Calu3 (cell line): ENCODE measurements around the gene HSD17B2. TPM values are rescaled to one million over a fixed set of nuclear protein-coding genes. Genes with fewer than 3 reads are reported as not detected.
A peak's percentile ranks its signal among the peaks of the same experiment; 100 is the strongest.

ENCODE experiments used
- BruUV-seq: library from RNA; stranded (reverse); fragments of 400-500 nt; replicated peaks from 2 replicates; lab custom pipeline; 2021; lab: Mats Ljungman, UMichigan
- CTCF ChIA-PET: fragments of 300-600 bp; sonication (Branson Sonifier 250); formaldehyde crosslinking; loops from one replicate; lab custom pipeline; 2022; ENCODE audit warnings: antibody characterized with exemption; lab: Charles Lee
- DNase-seq: peaks from one replicate; pipeline ENCODE4 v3.0.0; 2022
- H3K27ac Mint-ChIP-seq: one replicate; pipeline ENCODE4 v1.8.0; 2022; ENCODE audit warnings: mixed read lengths; ENCODE audit not compliant: unreplicated experiment
- H3K27me3 Mint-ChIP-seq: one replicate; pipeline ENCODE4 v1.8.0; 2022; ENCODE audit warnings: mixed read lengths; ENCODE audit not compliant: unreplicated experiment
- H3K36me3 Mint-ChIP-seq: one replicate; pipeline ENCODE4 v1.8.0; 2022; ENCODE audit warnings: mild to moderate bottlenecking, moderate library complexity, mixed read lengths; ENCODE audit not compliant: insufficient read depth, unreplicated experiment
- H3K4me1 Mint-ChIP-seq: one replicate; pipeline ENCODE4 v1.8.0; 2022; ENCODE audit warnings: mild to moderate bottlenecking, low read depth, mixed read lengths; ENCODE audit not compliant: unreplicated experiment
- H3K4me3 Mint-ChIP-seq: one replicate; pipeline ENCODE4 v1.8.0; 2022; ENCODE audit warnings: mild to moderate bottlenecking, low read depth, moderate library complexity, mixed read lengths; ENCODE audit not compliant: unreplicated experiment
- H3K9me3 Mint-ChIP-seq: one replicate; pipeline ENCODE4 v1.8.0; 2022; ENCODE audit warnings: low read depth, mixed read lengths; ENCODE audit not compliant: unreplicated experiment
- CTCF ChIP-seq: fragments of 200-600 bp; IDR thresholded peaks from one replicate; pipeline ENCODE4 v1.8.0; 2022; ENCODE audit warnings: antibody characterized with exemption; ENCODE audit not compliant: unreplicated experiment
- intact Hi-C: fragments of 100-400 bp; cut with micrococcal nuclease; formaldehyde crosslinking; loops from one replicate; pipeline ENCODE4 v1.10.0; 2022; ENCODE audit not compliant: unreplicated experiment
- total RNA-seq: library from RNA; stranded (reverse); gene quantifications from 2 replicates; pipeline ENCODE4 v1.2.3, GENCODE V29; 2022

HSD17B2 gene
- total RNA-seq, 1 experiment from 2014 or later, result 16.2 TPM

GRCh38 chr16:82081264-82081663 lies 46.2 kb downstream of the HSD17B2 start:
- peaks cover 6% of the 10 kb centered on the region for H3K9me3 Mint-ChIP-seq
- CTCF ChIA-PET, result interaction anchor here (1.0 to 2.0 kb wide), 3 partner anchors 9 to 149 kb away, joined by 3 to 7 read pairs (median 3); no protein-coding TSS in a partner anchor
- DNase-seq, result peak; percentile 12
- TF ChIP-seq CTCF, result no peak
- H3K27ac Mint-ChIP-seq, result no peak overlapping the region
- no TSS peak for BruUV-seq
- no peaks in the 10 kb centered on the region for H3K36me3 Mint-ChIP-seq
- intact Hi-C loops, result no loop called here
- H3K4me1 Mint-ChIP-seq, result peaks cover 37% of the 10 kb centered on the region
- H3K4me3 Mint-ChIP-seq, result no peak overlapping the region
- no peaks in the 10 kb centered on the region for H3K27me3 Mint-ChIP-seq

DNA sequence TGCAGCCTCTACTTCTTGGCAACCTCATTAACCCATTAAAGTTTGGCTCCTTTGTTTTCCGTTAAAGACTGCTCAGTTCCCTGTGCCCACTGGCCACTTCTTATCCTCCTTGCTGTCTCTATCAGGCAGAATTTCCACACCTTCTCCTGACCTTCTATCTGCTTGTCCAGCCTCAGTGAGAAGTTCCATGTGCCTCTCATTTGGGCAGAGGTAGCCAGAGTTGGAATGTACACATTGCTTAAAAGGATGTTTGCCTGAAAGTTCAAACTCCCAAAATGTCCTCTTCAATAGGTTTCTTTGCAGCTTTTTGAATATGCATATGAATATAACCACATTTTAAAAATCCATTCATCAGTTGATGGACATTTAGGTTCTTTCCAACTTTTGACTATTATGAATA lies 47.0 kb downstream of the HSD17B2 start:
- H3K36me3 Mint-ChIP-seq, result no peaks in the 10 kb centered on the region
- H3K4me3 Mint-ChIP-seq, result no peak overlapping the region
- H3K27ac Mint-ChIP-seq, result no peak overlapping the region
- TF ChIP-seq CTCF, result no peak
- intact Hi-C loops, result no loop called here
- no peak for DNase-seq
- no peaks in the 10 kb centered on the region for H3K27me3 Mint-ChIP-seq
- H3K9me3 Mint-ChIP-seq, result peaks cover 6% of the 10 kb centered on the region
- H3K4me1 Mint-ChIP-seq, result peaks cover 37% of the 10 kb centered on the region
- CTCF ChIA-PET, result interaction anchor here (1.1 to 2.0 kb wide), 4 partner anchors 9 to 148 kb away, joined by 3 to 7 read pairs (median 4); no protein-coding TSS in a partner anchor
- BruUV-seq, result no TSS peak

DNA sequence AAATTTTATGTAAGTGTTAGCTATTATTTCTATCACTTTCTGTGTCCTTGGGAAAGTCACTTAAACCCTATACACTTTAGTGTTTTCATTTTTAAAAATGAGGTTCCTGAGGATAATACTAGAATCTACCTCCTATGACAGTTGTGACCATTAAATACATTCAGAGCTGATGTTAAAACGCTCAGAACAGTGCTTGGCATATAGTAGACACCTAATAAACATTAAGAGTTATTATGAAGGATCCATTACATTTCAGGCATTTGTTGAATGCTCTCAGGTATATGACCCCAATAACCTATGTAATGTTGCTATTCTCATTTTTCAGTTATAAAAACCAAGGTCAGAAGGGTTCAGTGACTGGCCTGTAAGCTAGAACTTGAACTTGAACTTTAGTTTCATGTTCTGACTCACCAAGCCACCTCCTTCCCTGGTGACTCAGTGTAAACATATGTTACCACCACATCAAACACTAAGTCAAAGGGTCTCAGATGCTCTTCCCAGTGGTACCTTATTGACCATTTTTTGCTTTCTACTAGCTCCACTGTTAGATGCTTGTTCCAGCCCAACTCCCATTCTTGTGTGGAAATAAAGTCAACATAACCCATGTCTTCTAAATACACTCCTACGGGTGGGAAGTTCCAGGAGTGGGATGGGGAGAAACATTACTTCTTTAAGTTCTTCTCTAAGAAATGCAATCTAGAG lies 47.6 kb downstream of the HSD17B2 start:
- no peaks in the 10 kb centered on the region for H3K27me3 Mint-ChIP-seq
- peaks cover 37% of the 10 kb centered on the region for H3K4me1 Mint-ChIP-seq
- DNase-seq, result peak; percentile 37

DNA sequence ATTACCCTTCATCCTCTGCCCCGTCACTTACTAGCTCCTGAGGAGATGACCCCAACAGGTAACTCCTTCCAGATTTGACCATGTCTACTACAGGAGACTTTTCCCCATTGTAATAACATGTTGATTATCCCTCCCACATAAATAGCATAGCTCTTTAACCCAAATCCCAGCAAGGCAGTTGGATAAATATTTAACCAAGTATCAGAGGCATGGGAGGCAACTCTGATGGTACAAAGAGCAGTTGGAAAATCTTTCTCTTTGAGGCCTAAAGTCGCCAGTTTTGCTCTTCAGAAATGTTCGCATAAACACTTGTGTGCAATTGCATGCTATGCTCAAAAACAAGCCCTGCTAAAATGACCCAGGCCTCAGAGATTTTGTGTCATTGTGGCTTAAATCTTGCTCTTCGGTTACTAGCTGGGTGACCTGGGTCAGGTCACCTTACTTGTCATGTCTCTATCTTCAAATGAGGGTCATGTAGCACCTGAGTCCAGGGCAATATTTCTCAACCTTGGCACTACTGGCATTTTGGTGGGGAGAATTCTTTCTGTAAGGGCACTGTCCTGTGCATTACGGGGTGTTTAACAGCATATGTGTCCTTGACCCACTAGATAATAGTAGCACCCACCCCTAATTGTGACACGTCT lies 48.8 kb downstream of the HSD17B2 start:
- CTCF ChIA-PET, result no interaction called here
- no peak for TF ChIP-seq CTCF
- BruUV-seq, result no TSS peak
- no peaks in the 10 kb centered on the region for H3K27me3 Mint-ChIP-seq
- no peaks in the 10 kb centered on the region for H3K36me3 Mint-ChIP-seq
- H3K4me3 Mint-ChIP-seq, result no peak overlapping the region
- no peaks in the 10 kb centered on the region for H3K9me3 Mint-ChIP-seq
- no peak overlapping the region for H3K27ac Mint-ChIP-seq
- intact Hi-C loops, result no loop called here
- peaks cover 37% of the 10 kb centered on the region for H3K4me1 Mint-ChIP-seq
- DNase-seq, result no peak

More for the DNA sequence above, 47.6 kb downstream of the HSD17B2 start:
- H3K36me3 Mint-ChIP-seq, result no peaks in the 10 kb centered on the region
- peaks cover 4% of the 10 kb centered on the region for H3K9me3 Mint-ChIP-seq
- BruUV-seq, result no TSS peak
- no peak overlapping the region for H3K4me3 Mint-ChIP-seq
- no peak overlapping the region for H3K27ac Mint-ChIP-seq
- CTCF ChIA-PET, result interaction anchor here (1.1 to 2.0 kb wide), 4 partner anchors 10 to 147 kb away, joined by 3 to 7 read pairs (median 4); no protein-coding TSS in a partner anchor
- no peak for TF ChIP-seq CTCF
- intact Hi-C loops, result no loop called here
